Hepatocyte (in vitro differentiated cells): Measurements from ENCODE around the gene ZC3H11A. TPM values are rescaled to one million over a fixed set of nuclear protein-coding genes. Genes with fewer than 3 reads are reported as not detected.

Source experiments
- DNase-seq: peaks from one replicate; pipeline ENCODE4 v3.0.0-alpha.2; 2016; ENCODE audit warnings: low spot score
- H2AFZ ChIP-seq: fragments of 200-600 bp; sonication (generic); 2 replicates; pipeline ENCODE4 v1.6.0; 2016; ENCODE audit warnings: antibody characterized with exemption, mild to moderate bottlenecking
- H3K27ac ChIP-seq: fragments of 200-600 bp; sonication (generic); 2 replicates; pipeline ENCODE4 v1.5.1; 2016; ENCODE audit warnings: mild to moderate bottlenecking
- H3K27me3 ChIP-seq: fragments of 200-600 bp; sonication (generic); 2 replicates; pipeline ENCODE4 v1.6.1; 2016
- H3K36me3 ChIP-seq: fragments of 200-600 bp; sonication (generic); replicated peaks from 2 replicates; pipeline ENCODE4 v1.5.1; 2016; ENCODE audit warnings: low read depth; ENCODE audit not compliant: insufficient read depth
- H3K4me1 ChIP-seq: fragments of 200-600 bp; sonication (generic); 2 replicates; pipeline ENCODE4 v1.5.1; 2016; ENCODE audit warnings: mild to moderate bottlenecking, moderate library complexity; ENCODE audit not compliant: insufficient read depth
- H3K4me2 ChIP-seq: fragments of 200-600 bp; sonication (generic); 2 replicates; pipeline ENCODE4 v1.6.0; 2016
- H3K4me3 ChIP-seq: fragments of 200-600 bp; sonication (generic); 2 replicates; pipeline ENCODE4 v1.5.1; 2016; ENCODE audit warnings: mild to moderate bottlenecking
- H3K79me2 ChIP-seq: fragments of 200-600 bp; sonication (generic); 2 replicates; pipeline ENCODE4 v1.6.0; 2017; ENCODE audit warnings: mild to moderate bottlenecking
- H3K9me2 ChIP-seq: fragments of 200-600 bp; sonication (generic); replicated peaks from 2 replicates; pipeline ENCODE4 v1.6.0; 2017; ENCODE audit warnings: mild to moderate bottlenecking; ENCODE audit not compliant: insufficient read depth
- H3K9me3 ChIP-seq: fragments of 200-600 bp; sonication (generic); 2 replicates; pipeline ENCODE4 v1.5.1; 2016; ENCODE audit warnings: low read depth, mild to moderate bottlenecking
- H4K20me1 ChIP-seq: fragments of 200-600 bp; sonication (generic); 2 replicates; pipeline ENCODE4 v1.6.0; 2016; ENCODE audit warnings: mild to moderate bottlenecking; ENCODE audit not compliant: insufficient read depth, poor library complexity, severe bottlenecking
- CTCF ChIP-seq: fragments of 200-600 bp; sonication (generic); IDR thresholded peaks from 2 replicates; pipeline ENCODE4 v1.5.1; 2016; ENCODE audit warnings: antibody characterized with exemption, mild to moderate bottlenecking; ENCODE audit not compliant: poor library complexity
- EZH2 ChIP-seq: fragments of 200-600 bp; sonication (generic); IDR thresholded peaks from 2 replicates; pipeline ENCODE4 v1.6.1; 2016; ENCODE audit warnings: antibody characterized with exemption, mild to moderate bottlenecking, borderline replicate concordance
- EZH2phosphoT487 ChIP-seq: fragments of 200-600 bp; sonication (generic); IDR thresholded peaks from one replicate; pipeline ENCODE4 v1.6.1; 2018; ENCODE audit warnings: antibody characterized with exemption, mild to moderate bottlenecking, low read depth, moderate library complexity; ENCODE audit not compliant: unreplicated experiment, severe bottlenecking
- WGBS: methylation state at CpG from one replicate; pipeline ENCODE4 v1.1.6; 2016; ENCODE audit warnings: low lambda C conversion rate; ENCODE audit errors: missing lambda C conversion rate; 5-methylcytosine and 5-hydroxymethylcytosine counted together
- polyA plus RNA-seq: library from polyadenylated mRNA; unstranded; fragments of >200 nt; fragmentation: Nextera tagmentation; extraction: Ambion mirVana; gene quantifications from 2 replicates; pipeline ENCODE4 v1.2.1, GENCODE V29; 2016
- total RNA-seq: library from RNA; depleted of rRNA; stranded (reverse); fragments of >200 nt; gene quantifications from 2 replicates; pipeline ENCODE4 v1.2.3, GENCODE V29; 2014

ZC3H11A gene
- total and polyA plus RNA-seq, 2 experiments from 2014 or later, result 34.9 to 120 TPM

- H3K27me3 ChIP-seq, result no peaks in the 10 kb centered on the region
- H3K4me1 ChIP-seq, result peaks cover 6% of the 10 kb centered on the region
- WGBS, result 38% methylated on average over 15 of the region's 15 CpGs
- H2AFZ ChIP-seq, result peak overlapping the region; percentile 10
- no peak overlapping the region for H3K4me3 ChIP-seq
- H3K79me2 ChIP-seq, result no peaks in the 10 kb centered on the region
- no peaks in the 10 kb centered on the region for H4K20me1 ChIP-seq
- TF ChIP-seq CTCF (no peak), EZH2 (no peak), EZH2phosphoT487 (no peak)
- peak; percentile 91 for DNase-seq
- H3K27ac ChIP-seq, result peak overlapping the region; percentile 94
- no peaks in the 10 kb centered on the region for H3K9me2 ChIP-seq
- H3K4me2 ChIP-seq, result peak overlapping the region; percentile 58
- no peaks in the 10 kb centered on the region for H3K9me3 ChIP-seq
- no peaks in the 10 kb centered on the region for H3K36me3 ChIP-seq
Measured at GRCh38 chr1:203769505-203770343, 25.7 kb upstream of the ZC3H11A start.

GRCh38 chr1:203771901-203772301, 23.5 kb upstream of the ZC3H11A start:
- Histone ChIP-seq H4K20me1 (no peaks in the 10 kb centered on the region), H3K4me2 (no peak overlapping the region), H3K4me1 (peaks cover 6% of the 10 kb centered on the region), H3K9me2 (no peaks in the 10 kb centered on the region), H3K36me3 (no peaks in the 10 kb centered on the region), H3K27me3 (no peaks in the 10 kb centered on the region), H3K4me3 (no peak overlapping the region), H3K79me2 (no peaks in the 10 kb centered on the region), H3K27ac (no peak overlapping the region), H3K9me3 (no peaks in the 10 kb centered on the region), H2AFZ (no peak overlapping the region)
- peak; percentile 56 for DNase-seq
- WGBS, result 63% methylated on average over 7 of the region's 7 CpGs
- TF ChIP-seq EZH2phosphoT487 (no peak), CTCF (no peak), EZH2 (no peak)

- Histone ChIP-seq H3K9me2 (no peaks in the 10 kb centered on the region), H3K36me3 (no peaks in the 10 kb centered on the region), H3K4me3 (no peak overlapping the region), H4K20me1 (no peaks in the 10 kb centered on the region), H2AFZ (no peak overlapping the region), H3K27ac (no peak overlapping the region), H3K9me3 (no peaks in the 10 kb centered on the region), H3K4me1 (peaks cover 6% of the 10 kb centered on the region), H3K27me3 (no peaks in the 10 kb centered on the region), H3K4me2 (no peak overlapping the region), H3K79me2 (no peaks in the 10 kb centered on the region)
- 81% methylated on average over 1 of the region's 1 CpG for WGBS
- no peak for TF ChIP-seq CTCF
- TF ChIP-seq EZH2, result no peak
- TF ChIP-seq EZH2phosphoT487, result no peak
- no peak for DNase-seq
Measured at GRCh38 chr1:203772836-203773235, 22.6 kb upstream of the ZC3H11A start.
